Peyer's patch (tissue), 4 donors: ENCODE data around the gene CHTF18.

Experiments
- POLR2A ChIP-seq, 2 donors: fragments of 450-650 bp; IDR thresholded peaks; one replicate each; pipeline ENCODE4 v1.5.1; 2017; ENCODE audit warnings: antibody characterized with exemption in 2 of 2, mild to moderate bottlenecking in 2 of 2, moderate library complexity in 2 of 2
- TF ChIP-seq, protein P1 (sequence below), 6 experiments: fragments of 450-650 bp in 4 of 6; fragments of 200-600 bp in 2 of 6; sonication (generic) in 1 of 6; IDR thresholded peaks; one replicate each; pipeline ENCODE4 v1.5.1; 2017 to 2019; ENCODE audit warnings: antibody characterized with exemption in 6 of 6, mild to moderate bottlenecking in 3 of 6, moderate library complexity in 1 of 6

DNA sequence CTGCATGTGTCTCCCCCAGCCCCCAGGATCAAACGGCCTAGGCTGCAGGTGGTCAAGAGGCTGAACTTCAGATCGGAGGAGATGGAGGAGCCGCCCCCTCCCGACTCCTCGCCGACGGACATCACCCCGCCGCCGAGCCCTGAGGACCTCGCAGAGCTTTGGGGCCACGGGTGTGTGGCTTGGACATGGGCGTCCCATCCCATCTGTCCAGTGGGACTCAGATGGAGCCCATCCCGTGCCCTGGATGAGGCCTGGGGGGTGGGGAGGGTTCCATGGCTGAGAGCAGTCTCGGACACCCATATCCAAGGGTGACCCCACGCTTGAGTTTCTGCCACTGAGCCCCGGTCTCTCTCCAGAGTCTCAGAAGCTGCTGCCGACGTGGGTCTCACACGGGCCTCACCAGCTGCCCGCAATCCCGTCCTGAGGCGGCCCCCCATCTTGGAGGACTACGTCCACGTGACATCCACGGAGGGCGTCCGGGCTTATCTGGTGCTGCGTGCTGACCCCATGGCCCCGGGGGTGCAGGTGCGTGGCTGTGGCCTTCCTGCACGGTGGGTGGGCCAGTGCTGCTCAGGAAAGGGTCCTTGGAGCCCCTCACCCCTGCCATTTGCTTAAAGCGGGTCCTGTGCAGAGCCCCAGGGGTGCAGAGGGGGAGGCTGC is 901 bp downstream of the CHTF18 start:
- TF ChIP-seq, protein P1, sequence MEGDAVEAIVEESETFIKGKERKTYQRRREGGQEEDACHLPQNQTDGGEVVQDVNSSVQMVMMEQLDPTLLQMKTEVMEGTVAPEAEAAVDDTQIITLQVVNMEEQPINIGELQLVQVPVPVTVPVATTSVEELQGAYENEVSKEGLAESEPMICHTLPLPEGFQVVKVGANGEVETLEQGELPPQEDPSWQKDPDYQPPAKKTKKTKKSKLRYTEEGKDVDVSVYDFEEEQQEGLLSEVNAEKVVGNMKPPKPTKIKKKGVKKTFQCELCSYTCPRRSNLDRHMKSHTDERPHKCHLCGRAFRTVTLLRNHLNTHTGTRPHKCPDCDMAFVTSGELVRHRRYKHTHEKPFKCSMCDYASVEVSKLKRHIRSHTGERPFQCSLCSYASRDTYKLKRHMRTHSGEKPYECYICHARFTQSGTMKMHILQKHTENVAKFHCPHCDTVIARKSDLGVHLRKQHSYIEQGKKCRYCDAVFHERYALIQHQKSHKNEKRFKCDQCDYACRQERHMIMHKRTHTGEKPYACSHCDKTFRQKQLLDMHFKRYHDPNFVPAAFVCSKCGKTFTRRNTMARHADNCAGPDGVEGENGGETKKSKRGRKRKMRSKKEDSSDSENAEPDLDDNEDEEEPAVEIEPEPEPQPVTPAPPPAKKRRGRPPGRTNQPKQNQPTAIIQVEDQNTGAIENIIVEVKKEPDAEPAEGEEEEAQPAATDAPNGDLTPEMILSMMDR (IDR thresholded peaks at IDR 0.05) = no peak
- no peak for TF ChIP-seq POLR2A (IDR thresholded peaks at IDR 0.05)
